ENCODE data around the gene EFCAB8.

Gene EFCAB8

GRCh38 chr20:32885952-32886351 lies 27.2 kb downstream of the EFCAB8 start:
- Histone ChIP-seq H3K4me1 (no peaks in the 10 kb centered on the region), H3K36me3 (ENCODE audit: control insufficient read depth, insufficient read depth, low read length) (no peaks in the 10 kb centered on the region)
- TF ChIP-seq, protein P1, sequence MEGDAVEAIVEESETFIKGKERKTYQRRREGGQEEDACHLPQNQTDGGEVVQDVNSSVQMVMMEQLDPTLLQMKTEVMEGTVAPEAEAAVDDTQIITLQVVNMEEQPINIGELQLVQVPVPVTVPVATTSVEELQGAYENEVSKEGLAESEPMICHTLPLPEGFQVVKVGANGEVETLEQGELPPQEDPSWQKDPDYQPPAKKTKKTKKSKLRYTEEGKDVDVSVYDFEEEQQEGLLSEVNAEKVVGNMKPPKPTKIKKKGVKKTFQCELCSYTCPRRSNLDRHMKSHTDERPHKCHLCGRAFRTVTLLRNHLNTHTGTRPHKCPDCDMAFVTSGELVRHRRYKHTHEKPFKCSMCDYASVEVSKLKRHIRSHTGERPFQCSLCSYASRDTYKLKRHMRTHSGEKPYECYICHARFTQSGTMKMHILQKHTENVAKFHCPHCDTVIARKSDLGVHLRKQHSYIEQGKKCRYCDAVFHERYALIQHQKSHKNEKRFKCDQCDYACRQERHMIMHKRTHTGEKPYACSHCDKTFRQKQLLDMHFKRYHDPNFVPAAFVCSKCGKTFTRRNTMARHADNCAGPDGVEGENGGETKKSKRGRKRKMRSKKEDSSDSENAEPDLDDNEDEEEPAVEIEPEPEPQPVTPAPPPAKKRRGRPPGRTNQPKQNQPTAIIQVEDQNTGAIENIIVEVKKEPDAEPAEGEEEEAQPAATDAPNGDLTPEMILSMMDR (IDR thresholded peaks at IDR 0.05), result no peak

DNA sequence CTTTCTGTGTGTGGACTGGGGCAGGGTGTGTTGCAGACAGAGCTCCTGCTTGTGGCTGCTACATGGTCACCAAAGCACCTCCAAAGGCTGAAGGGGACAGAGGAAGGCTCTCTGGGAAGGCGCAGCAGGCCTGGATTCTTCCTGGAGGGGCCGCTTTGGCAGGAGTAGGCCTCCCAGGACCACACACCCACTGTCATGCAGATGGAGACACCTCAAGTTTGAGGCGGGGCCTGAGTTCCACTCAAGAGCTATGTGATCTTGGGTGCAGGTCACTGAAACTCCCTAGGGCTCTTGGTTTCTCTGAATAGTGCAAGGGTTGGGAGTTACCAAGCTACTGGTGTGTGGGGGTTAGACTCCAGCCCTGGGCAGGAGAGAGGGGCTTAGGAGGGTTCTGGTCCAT lies 27.9 kb downstream of the EFCAB8 start:
- no peak overlapping the region for H3K4me3 ChIP-seq (ENCODE audit: low read depth, low read length)
- H3K36me3 ChIP-seq (ENCODE audit: control insufficient read depth, insufficient read depth, low read length), result no peaks in the 10 kb centered on the region
- no peaks in the 10 kb centered on the region for H3K27me3 ChIP-seq (ENCODE audit: control insufficient read depth, insufficient read depth, low read length)
- TF ChIP-seq, protein P1 (IDR thresholded peaks at IDR 0.05), result no peak
- H3K79me2 ChIP-seq, result no peaks in the 10 kb centered on the region
- H2AFZ ChIP-seq, result no peak overlapping the region
- no peaks in the 10 kb centered on the region for H3K9me3 ChIP-seq (ENCODE audit: control insufficient read depth, low read length)
- H3K9ac ChIP-seq, result no peak overlapping the region
- H3K4me2 ChIP-seq (ENCODE audit: low read length), result no peak overlapping the region
- H3K4me1 ChIP-seq, result no peaks in the 10 kb centered on the region
- H3K27ac ChIP-seq, result no peak overlapping the region

More at GRCh38 chr20:32885952-32886351, 27.2 kb downstream of the EFCAB8 start:
- H3K27ac ChIP-seq, result no peak overlapping the region
- no peak overlapping the region for H3K9ac ChIP-seq
- no peak overlapping the region for H3K4me3 ChIP-seq (ENCODE audit: low read depth, low read length)
- H2AFZ ChIP-seq, result no peak overlapping the region
- no peak overlapping the region for H3K4me2 ChIP-seq (ENCODE audit: low read length)
- no peaks in the 10 kb centered on the region for H3K79me2 ChIP-seq
- H3K27me3 ChIP-seq (ENCODE audit: control insufficient read depth, insufficient read depth, low read length), result no peaks in the 10 kb centered on the region
- no peaks in the 10 kb centered on the region for H3K9me3 ChIP-seq (ENCODE audit: control insufficient read depth, low read length)

DNA sequence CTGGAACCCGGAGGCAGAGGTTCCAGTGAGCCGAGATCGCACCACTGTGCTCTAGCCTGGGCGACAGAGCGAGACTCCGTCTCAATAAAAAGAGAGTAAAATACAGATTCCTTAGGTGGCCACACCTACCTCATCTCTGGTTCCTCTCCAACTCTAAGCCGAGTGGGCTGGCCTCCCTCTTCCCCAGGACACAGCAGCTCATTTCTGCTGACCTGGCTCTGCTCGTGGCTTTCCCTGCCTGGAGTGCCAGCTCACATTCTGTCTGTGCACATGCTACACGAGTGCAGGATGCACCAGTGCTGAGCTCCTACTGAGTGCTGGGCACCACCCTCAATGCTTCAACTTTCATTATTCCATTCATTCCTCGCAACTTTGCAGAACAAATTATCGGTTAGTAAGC lies 28.8 kb downstream of the EFCAB8 start:
- Histone ChIP-seq H3K79me2 (no peaks in the 10 kb centered on the region), H3K9me3 (ENCODE audit: control insufficient read depth, low read length) (no peaks in the 10 kb centered on the region), H3K27me3 (ENCODE audit: control insufficient read depth, insufficient read depth, low read length) (no peaks in the 10 kb centered on the region), H3K27ac (no peak overlapping the region), H3K4me1 (no peaks in the 10 kb centered on the region), H2AFZ (no peak overlapping the region), H3K4me2 (ENCODE audit: low read length) (no peak overlapping the region), H3K4me3 (ENCODE audit: low read depth, low read length) (no peak overlapping the region), H3K9ac (no peak overlapping the region), H3K36me3 (ENCODE audit: control insufficient read depth, insufficient read depth, low read length) (no peaks in the 10 kb centered on the region)
- TF ChIP-seq, protein P1 (IDR thresholded peaks at IDR 0.05), result no peak

GRCh38 chr20:32888636-32889035 lies 29.9 kb downstream of the EFCAB8 start:
- TF ChIP-seq, protein P1 (IDR thresholded peaks at IDR 0.05), result no peak
- Histone ChIP-seq H3K9me3 (ENCODE audit: control insufficient read depth, low read length) (no peaks in the 10 kb centered on the region), H3K4me1 (no peaks in the 10 kb centered on the region), H3K9ac (no peak overlapping the region), H3K4me2 (ENCODE audit: low read length) (no peak overlapping the region), H3K27ac (no peak overlapping the region), H2AFZ (no peak overlapping the region), H3K27me3 (ENCODE audit: control insufficient read depth, insufficient read depth, low read length) (no peaks in the 10 kb centered on the region), H3K36me3 (ENCODE audit: control insufficient read depth, insufficient read depth, low read length) (no peaks in the 10 kb centered on the region), H3K79me2 (no peaks in the 10 kb centered on the region), H3K4me3 (ENCODE audit: low read depth, low read length) (no peak overlapping the region)

GRCh38 chr20:32889281-32889680 lies 30.6 kb downstream of the EFCAB8 start:
- Histone ChIP-seq H3K27me3 (ENCODE audit: control insufficient read depth, insufficient read depth, low read length) (no peaks in the 10 kb centered on the region), H3K9ac (no peak overlapping the region), H3K79me2 (no peaks in the 10 kb centered on the region), H3K4me2 (ENCODE audit: low read length) (no peak overlapping the region), H3K36me3 (ENCODE audit: control insufficient read depth, insufficient read depth, low read length) (no peaks in the 10 kb centered on the region), H3K4me3 (ENCODE audit: low read depth, low read length) (no peak overlapping the region), H3K4me1 (no peaks in the 10 kb centered on the region), H3K27ac (no peak overlapping the region), H3K9me3 (ENCODE audit: control insufficient read depth, low read length) (no peaks in the 10 kb centered on the region), H2AFZ (no peak overlapping the region)
- TF ChIP-seq, protein P1 (IDR thresholded peaks at IDR 0.05), result no peak

Data from parathyroid adenoma (tissue), 2 donors.